ENCODE results near the gene SEM1. TPM values are rescaled to one million over a fixed set of nuclear protein-coding genes. Genes with fewer than 3 reads are reported as not detected.

SEM1 gene
- total and polyA plus RNA-seq, 2 of the 4 experiments (the other 2 are of a cell fraction): 17.2 to 38.0 TPM

GRCh38 chr7:96685353-96685752 lies 24.3 kb downstream of the SEM1 start:
- Histone ChIP-seq H3K23ac (ENCODE audit: low read depth, low read length) (no peak overlapping the region), H3K36me3 (ENCODE audit: control insufficient read depth, insufficient read depth, low read length) (no peaks in the 10 kb centered on the region), H4K8ac (ENCODE audit: low read depth in 2 of 2, low read length in 2 of 2) (no peak overlapping the region), H3K4me1 (ENCODE audit: control insufficient read depth, insufficient read depth, low read length) (no peaks in the 10 kb centered on the region), H4K91ac (ENCODE audit: insufficient read depth, low read depth, low read length) (no peak overlapping the region), H3K14ac (replicated peaks; ENCODE audit: low read depth, low read length) (no peak overlapping the region), H3K27ac (ENCODE audit: insufficient read depth, low read length) (no peak overlapping the region), H3K18ac (ENCODE audit: low read depth, low read length) (no peak overlapping the region), H3K4ac (ENCODE audit: low read depth, low read length) (no peak overlapping the region), H2AK9ac (replicated peaks; ENCODE audit: low read depth, low read length, poor library complexity) (no peak overlapping the region), H3K56ac (ENCODE audit: extremely low read depth, insufficient read depth, low read length) (no peak overlapping the region), H3K9me1 (ENCODE audit: insufficient read depth, low read length) (no peaks in the 10 kb centered on the region), H4K5ac (ENCODE audit: low read depth, low read length) (no peak overlapping the region), H2BK120ac (ENCODE audit: low read depth, low read length) (no peak overlapping the region), H3K27me3 (ENCODE audit: control insufficient read depth, insufficient read depth, low read length) (no peaks in the 10 kb centered on the region), H2AFZ (replicated peaks; ENCODE audit: low read length, poor library complexity) (no peak overlapping the region), H3K4me3 (ENCODE audit: insufficient read depth, low read depth, low read length) (no peak overlapping the region), H2AK5ac (ENCODE audit: low read depth, low read length) (no peak overlapping the region), H4K20me1 (ENCODE audit: insufficient read depth, low read length) (no peaks in the 10 kb centered on the region), H2BK20ac (ENCODE audit: low read depth, low read length) (no peak overlapping the region), H3K4me2 (ENCODE audit: low read depth, low read length) (no peak overlapping the region), H3K9ac (ENCODE audit: low read depth, low read length) (no peak overlapping the region), H2BK5ac (ENCODE audit: low read depth, low read length, poor library complexity, severe bottlenecking) (no peak overlapping the region), H2BK15ac (ENCODE audit: low read depth, low read length) (no peak overlapping the region), H3K9me3 (ENCODE audit: control insufficient read depth, insufficient read depth, low read length) (no peaks in the 10 kb centered on the region), H3K79me1 (ENCODE audit: low read depth in 1 of 2, low read length in 2 of 2) (peaks cover 0 to 8% of the 10 kb centered on the region in 2 experiments; a peak in 3 of 4 replicates)
- ChIA-PET CTCF (no interaction called here), POLR2A (ENCODE audit: unreplicated experiment) (no interaction called here)
- in situ Hi-C loops (cut with MboI; ENCODE audit: low sequenced_read_pairs): no loop called here
- BruUV-seq (replicated peaks): no TSS peak
- intact Hi-C loops (cut with micrococcal nuclease): no loop called here
- DNase-seq: no peak
- no peak for ATAC-seq (ENCODE audit: low read depth)
- dilution Hi-C loops (cut with HindIII; ENCODE audit: low sequenced_read_pairs, unreplicated experiment): no loop called here
- no CpG with 5 or more reads among the region's 3 CpGs for WGBS, 2 experiments (ENCODE audit: extremely low coverage in 2 of 2, insufficient read length in 1 of 2)
- TF ChIP-seq BHLHE40 (IDR thresholded peaks at IDR 0.05; ENCODE audit: low read depth, low read length): no peak
- TF ChIP-seq MAFK (IDR thresholded peaks at IDR 0.05; ENCODE audit: low read depth, low read length): no peak
- no peak for TF ChIP-seq SMC3 (IDR thresholded peaks at IDR 0.05; ENCODE audit: low read depth, low read length)
